ENCODE data around the gene GUCY1A2.

DNA sequence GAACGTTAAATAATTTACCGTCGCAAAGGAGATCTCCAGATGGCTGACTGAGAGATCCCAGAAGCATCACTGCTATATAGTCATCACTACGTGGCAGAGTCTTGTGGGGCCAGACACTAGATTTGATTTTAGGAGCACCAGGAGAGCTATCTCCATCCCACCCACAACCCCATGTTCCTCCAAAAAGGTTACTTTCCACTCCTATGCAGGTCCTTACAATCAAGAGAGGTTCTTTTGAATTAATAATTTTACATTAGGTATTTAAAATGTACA is 19.4 kb downstream of the GUCY1A2 start:
- TF ChIP-seq EZH2 (IDR thresholded peaks at IDR 0.05; ENCODE audit: low read length), result no peak
- TF ChIP-seq, protein P1, sequence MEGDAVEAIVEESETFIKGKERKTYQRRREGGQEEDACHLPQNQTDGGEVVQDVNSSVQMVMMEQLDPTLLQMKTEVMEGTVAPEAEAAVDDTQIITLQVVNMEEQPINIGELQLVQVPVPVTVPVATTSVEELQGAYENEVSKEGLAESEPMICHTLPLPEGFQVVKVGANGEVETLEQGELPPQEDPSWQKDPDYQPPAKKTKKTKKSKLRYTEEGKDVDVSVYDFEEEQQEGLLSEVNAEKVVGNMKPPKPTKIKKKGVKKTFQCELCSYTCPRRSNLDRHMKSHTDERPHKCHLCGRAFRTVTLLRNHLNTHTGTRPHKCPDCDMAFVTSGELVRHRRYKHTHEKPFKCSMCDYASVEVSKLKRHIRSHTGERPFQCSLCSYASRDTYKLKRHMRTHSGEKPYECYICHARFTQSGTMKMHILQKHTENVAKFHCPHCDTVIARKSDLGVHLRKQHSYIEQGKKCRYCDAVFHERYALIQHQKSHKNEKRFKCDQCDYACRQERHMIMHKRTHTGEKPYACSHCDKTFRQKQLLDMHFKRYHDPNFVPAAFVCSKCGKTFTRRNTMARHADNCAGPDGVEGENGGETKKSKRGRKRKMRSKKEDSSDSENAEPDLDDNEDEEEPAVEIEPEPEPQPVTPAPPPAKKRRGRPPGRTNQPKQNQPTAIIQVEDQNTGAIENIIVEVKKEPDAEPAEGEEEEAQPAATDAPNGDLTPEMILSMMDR (optimal IDR thresholded peaks at IDR 0.05 in 1 of 3, IDR thresholded peaks at IDR 0.05 in 1 of 3, conservative IDR thresholded peaks at IDR 0.05 in 1 of 3; ENCODE audit: extremely low read depth in 1 of 3, insufficient read depth in 2 of 3, low read length in 3 of 3), result no peak

All from keratinocyte (primary cell).